ENCODE results near the gene EVC2.

DNA sequence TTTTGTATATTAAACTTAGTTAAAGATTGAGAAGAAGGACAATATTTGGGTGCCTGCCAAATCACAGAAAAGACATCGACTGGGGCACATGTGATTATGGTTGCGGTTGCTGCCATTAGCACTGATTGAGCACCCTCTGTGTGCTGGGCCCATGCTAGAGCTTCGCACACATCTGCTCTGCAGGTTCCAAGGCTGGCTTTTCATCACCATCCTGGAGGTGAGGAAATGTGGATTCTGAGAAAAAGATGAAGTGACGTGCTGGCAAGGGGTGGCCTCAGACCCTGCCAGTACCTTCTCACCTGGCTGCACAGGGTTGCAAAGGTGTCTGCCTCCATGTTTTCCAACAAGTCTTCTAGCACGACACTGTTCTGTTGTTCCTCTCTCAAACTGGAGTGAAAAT lies 134.0 kb downstream of the EVC2 start:
- TF ChIP-seq ZNF274 (IDR thresholded peaks at IDR 0.05; ENCODE audit: low read depth, low read length) (no peak), YY1 (IDR thresholded peaks at IDR 0.05; ENCODE audit: insufficient read depth, insufficient read length) (no peak), SUZ12 (IDR thresholded peaks at IDR 0.05; ENCODE audit: extremely low read depth, insufficient read depth, insufficient read length) (no peak)
